ENCODE data around the gene RBM42.

GRCh38 chr19:35619290-35619923 is 9.4 kb upstream of the RBM42 start:
- TF ChIP-seq MXD1 (CRISPR knock-in tag; IDR thresholded peaks at IDR 0.05; ENCODE audit: borderline replicate concordance, poor library complexity, severe bottlenecking) (no peak), FOXA1 (IDR thresholded peaks at IDR 0.05; ENCODE audit: borderline replicate concordance) (no peak), ZBTB43 (CRISPR knock-in tag; IDR thresholded peaks at IDR 0.05) (no peak), NCOA1 (IDR thresholded peaks at IDR 0.05; ENCODE audit: low read depth) (no peak), ARNT (IDR thresholded peaks at IDR 0.05) (no peak), ZNF280B (CRISPR knock-in tag; IDR thresholded peaks at IDR 0.05) (no peak), CREB1 (IDR thresholded peaks at IDR 0.05) (no peak), CREB1 (CRISPR knock-in tag; IDR thresholded peaks at IDR 0.05) (no peak), SMARCC2 (IDR thresholded peaks at IDR 0.05; ENCODE audit: low read depth) (no peak)

Data from K562 (cell line).